ENCODE results near the gene WWOX.

- TF ChIP-seq EZH2 (IDR thresholded peaks at IDR 0.05; ENCODE audit: borderline replicate concordance, insufficient read depth, low read depth, low read length, poor library complexity, severe bottlenecking) (no peak), CTCF (IDR thresholded peaks at IDR 0.05) (no peak)
These were observed 116.8 kb downstream of the WWOX start for GRCh38 chr16:78216166-78216745.
